Muscle layer of duodenum (tissue), 2 donors: ENCODE measurements around the gene NOP14.

Experiments
- H3K27ac ChIP-seq: one replicate; pipeline ENCODE4 v1.7.0; 2013; ENCODE audit warnings: mild to moderate bottlenecking, low read length
- H3K27me3 ChIP-seq: one replicate; pipeline ENCODE4 v1.7.0; 2013; ENCODE audit warnings: low read depth, mild to moderate bottlenecking, control low read depth, low read length
- H3K36me3 ChIP-seq, 2 donors: one replicate each; pipeline ENCODE4 v1.7.0; 2013; ENCODE audit warnings: low read length in 2 of 2, control low read depth in 1 of 2, mild to moderate bottlenecking in 1 of 2; ENCODE audit not compliant: insufficient read depth in 2 of 2, control insufficient read depth in 1 of 2
- H3K4me1 ChIP-seq, 2 donors: one replicate each; pipeline ENCODE4 v1.7.0; 2013; ENCODE audit warnings: low read length in 2 of 2, mild to moderate bottlenecking in 2 of 2, control low read depth in 1 of 2, moderate library complexity in 1 of 2; ENCODE audit not compliant: insufficient read depth in 2 of 2, control insufficient read depth in 1 of 2
- H3K4me3 ChIP-seq, 2 donors: one replicate each; pipeline ENCODE4 v1.7.0; 2013; ENCODE audit warnings: low read length in 2 of 2, low read depth in 1 of 2, mild to moderate bottlenecking in 1 of 2
- H3K9me3 ChIP-seq, 2 donors: one replicate each; pipeline ENCODE4 v1.7.0; 2013; ENCODE audit warnings: low read length in 2 of 2, control low read depth in 1 of 2, mild to moderate bottlenecking in 1 of 2; ENCODE audit not compliant: control insufficient read depth in 1 of 2
- donor health status: healthy.

NOP14 gene

DNA sequence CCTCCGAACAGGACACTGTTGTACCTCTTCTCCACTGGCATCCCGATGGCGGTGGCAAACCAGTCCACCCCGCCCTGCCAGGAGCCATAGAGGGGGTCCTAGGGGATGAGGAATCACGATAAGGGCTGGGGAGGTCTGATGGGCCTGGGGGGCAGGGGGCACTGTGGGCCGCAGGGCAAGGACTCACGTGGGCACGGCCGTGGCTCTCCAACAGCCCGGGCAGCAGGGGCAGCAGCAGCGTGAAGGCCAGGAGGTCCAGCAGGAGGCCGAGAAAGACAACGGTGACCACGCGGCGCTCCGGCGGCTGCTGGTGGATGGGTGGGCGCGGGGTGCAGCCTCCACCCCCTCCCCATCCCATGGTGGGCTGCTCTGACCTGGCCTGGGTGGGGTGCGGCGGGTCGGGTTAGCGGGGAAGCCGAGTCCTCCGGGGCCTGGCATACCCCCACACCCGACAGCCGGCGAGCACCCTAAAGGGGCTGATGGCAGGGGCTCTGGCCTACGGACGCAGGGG lies 29.6 kb downstream of the NOP14 start:
- H3K27ac ChIP-seq, result no peak overlapping the region
- H3K9me3 ChIP-seq, result no peaks in the 10 kb centered on the region
- no peaks in the 10 kb centered on the region for H3K27me3 ChIP-seq
- peak overlapping the region; percentile 18 to 64 for H3K4me3 ChIP-seq
- H3K36me3 ChIP-seq, result peaks cover 7 to 36% of the 10 kb centered on the region in 2 donors
- H3K4me1 ChIP-seq, result peaks cover 6 to 48% of the 10 kb centered on the region in 2 donors

GRCh38 chr4:2932951-2933565 lies 30.1 kb downstream of the NOP14 start:
- Histone ChIP-seq H3K36me3 (peaks cover 13 to 38% of the 10 kb centered on the region in 2 donors), H3K4me1 (peaks cover 6 to 48% of the 10 kb centered on the region in 2 donors), H3K4me3 (peak overlapping the region; percentile 18 to 64), H3K9me3 (no peaks in the 10 kb centered on the region), H3K27me3 (no peaks in the 10 kb centered on the region), H3K27ac (no peak overlapping the region)

DNA sequence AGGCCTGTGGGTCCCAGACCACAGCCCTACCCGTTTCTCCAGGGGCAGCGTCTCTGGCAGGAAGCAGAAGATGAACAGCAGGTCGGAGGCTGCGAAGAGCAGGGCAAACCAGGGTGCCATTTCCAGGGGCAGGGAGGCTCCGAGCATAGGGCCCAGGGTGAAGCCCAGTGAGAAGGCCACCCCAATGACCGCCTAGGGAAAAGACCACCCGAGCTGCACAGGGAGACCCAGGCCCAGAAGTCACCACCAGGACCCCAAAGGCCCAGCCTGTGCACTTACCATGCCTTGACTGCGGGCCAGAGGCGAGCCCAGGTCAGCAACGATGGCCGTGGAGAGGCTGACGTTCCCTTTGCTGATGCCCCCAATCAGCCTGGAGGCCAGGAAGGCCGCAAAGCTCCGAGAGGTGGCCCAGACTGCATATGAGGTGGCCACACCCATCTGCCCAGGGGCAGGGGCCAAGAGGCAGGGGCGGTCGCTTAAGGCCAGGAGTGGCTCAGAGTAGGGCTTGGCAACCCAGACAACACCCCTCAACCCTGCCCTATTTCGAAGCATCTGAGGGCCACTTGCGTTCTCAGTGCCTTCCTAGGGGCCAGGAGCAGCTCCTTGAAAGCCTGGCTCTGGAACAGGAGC lies 30.8 kb downstream of the NOP14 start:
- Histone ChIP-seq H3K4me3 (peak overlapping the region in 1 of 2 donors; percentile 64), H3K27me3 (no peaks in the 10 kb centered on the region), H3K9me3 (no peaks in the 10 kb centered on the region), H3K27ac (no peak overlapping the region), H3K4me1 (peaks cover 6 to 48% of the 10 kb centered on the region in 2 donors), H3K36me3 (peaks cover 15 to 38% of the 10 kb centered on the region in 2 donors)

- Histone ChIP-seq H3K27me3 (no peaks in the 10 kb centered on the region), H3K36me3 (peaks cover 19 to 38% of the 10 kb centered on the region in 2 donors), H3K9me3 (no peaks in the 10 kb centered on the region), H3K4me1 (peaks cover 6 to 48% of the 10 kb centered on the region in 2 donors), H3K27ac (no peak overlapping the region), H3K4me3 (no peak overlapping the region)
Measured at GRCh38 chr4:2931512-2932301, 31.5 kb downstream of the NOP14 start.

DNA sequence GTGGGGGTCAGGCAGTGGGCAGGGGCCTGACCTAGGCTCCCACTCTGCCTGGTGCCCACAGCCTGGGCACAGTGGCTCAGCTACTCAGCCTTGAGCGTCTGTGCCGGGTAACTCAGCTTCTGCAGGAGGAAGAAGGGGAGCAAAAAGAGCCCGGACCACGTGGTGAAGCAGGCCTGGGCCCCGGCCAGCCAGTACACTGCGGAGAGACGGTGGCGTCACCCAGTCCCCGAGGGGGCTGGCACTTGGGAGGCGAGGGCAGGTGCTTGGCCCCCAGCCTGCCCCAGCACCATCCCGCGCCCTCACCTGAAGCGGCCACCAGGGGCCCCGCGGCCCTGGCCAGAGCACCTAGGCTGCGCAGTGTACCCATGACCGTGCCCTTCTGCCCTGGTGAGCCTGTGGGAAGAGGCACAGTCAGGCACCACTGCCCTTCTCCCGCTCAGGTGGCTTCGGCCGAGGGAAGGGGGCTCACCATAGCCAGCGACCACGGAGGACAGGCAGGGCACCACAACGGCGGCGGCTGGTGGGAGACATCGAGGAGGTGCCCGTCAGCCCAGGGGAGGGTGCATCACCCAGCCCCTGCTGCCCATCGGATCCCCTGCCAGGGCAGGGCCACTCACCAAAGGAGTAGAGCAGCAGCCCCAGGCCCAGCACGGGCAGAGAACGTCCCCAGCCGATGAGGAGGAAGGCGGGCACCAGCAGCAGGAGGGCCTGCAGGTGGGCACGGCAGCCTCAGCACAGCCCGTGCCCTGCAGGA lies 32.3 kb downstream of the NOP14 start:
- no peaks in the 10 kb centered on the region for H3K27me3 ChIP-seq
- no peaks in the 10 kb centered on the region for H3K9me3 ChIP-seq
- H3K4me1 ChIP-seq, result peaks cover 4 to 41% of the 10 kb centered on the region in 2 donors
- peaks cover 26 to 46% of the 10 kb centered on the region in 2 donors for H3K36me3 ChIP-seq
- H3K4me3 ChIP-seq, result no peak overlapping the region
- no peak overlapping the region for H3K27ac ChIP-seq

- Histone ChIP-seq H3K27me3 (no peaks in the 10 kb centered on the region), H3K36me3 (peaks cover 26 to 52% of the 10 kb centered on the region in 2 donors), H3K4me3 (no peak overlapping the region), H3K27ac (no peak overlapping the region), H3K4me1 (peaks cover 0 to 34% of the 10 kb centered on the region in 2 donors), H3K9me3 (no peaks in the 10 kb centered on the region)
Measured at GRCh38 chr4:2930135-2930757, 33.0 kb downstream of the NOP14 start.

DNA sequence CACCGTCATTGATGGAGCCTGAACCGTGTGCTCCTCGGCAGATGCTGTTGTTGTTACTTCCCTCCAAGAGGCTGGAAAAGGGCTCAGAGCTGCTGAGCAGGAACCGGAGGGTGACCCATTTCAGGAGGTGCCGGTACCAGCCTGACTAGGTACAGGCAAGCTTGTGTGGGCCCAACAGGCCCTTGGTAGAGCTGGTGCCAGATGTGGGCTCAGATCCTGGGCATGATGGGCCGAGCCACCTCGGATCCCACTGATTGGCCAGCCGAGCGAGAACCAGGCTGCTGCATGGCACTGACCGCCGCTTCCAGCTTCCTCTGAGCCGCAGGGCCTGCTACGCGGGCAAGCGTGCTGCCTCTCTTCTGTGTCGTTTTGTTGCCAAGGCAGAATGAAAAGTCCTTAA lies 33.7 kb downstream of the NOP14 start:
- no peak overlapping the region for H3K4me3 ChIP-seq
- no peaks in the 10 kb centered on the region for H3K27me3 ChIP-seq
- H3K36me3 ChIP-seq, result peaks cover 28 to 60% of the 10 kb centered on the region in 2 donors
- H3K9me3 ChIP-seq, result no peaks in the 10 kb centered on the region
- H3K4me1 ChIP-seq, result peaks cover 0 to 34% of the 10 kb centered on the region in 2 donors
- H3K27ac ChIP-seq, result no peak overlapping the region

GRCh38 chr4:2928242-2929176 lies 34.7 kb downstream of the NOP14 start:
- no peaks in the 10 kb centered on the region for H3K27me3 ChIP-seq
- no peaks in the 10 kb centered on the region for H3K9me3 ChIP-seq
- H3K27ac ChIP-seq, result no peak overlapping the region
- peaks cover 37 to 69% of the 10 kb centered on the region in 2 donors for H3K36me3 ChIP-seq
- no peak overlapping the region for H3K4me3 ChIP-seq
- peaks cover 0 to 30% of the 10 kb centered on the region in 2 donors for H3K4me1 ChIP-seq

GRCh38 chr4:2927696-2928075 lies 35.5 kb downstream of the NOP14 start:
- no peaks in the 10 kb centered on the region for H3K27me3 ChIP-seq
- H3K4me1 ChIP-seq, result peaks cover 0 to 22% of the 10 kb centered on the region in 2 donors
- no peaks in the 10 kb centered on the region for H3K9me3 ChIP-seq
- no peak overlapping the region for H3K4me3 ChIP-seq
- H3K36me3 ChIP-seq, result peaks cover 40 to 77% of the 10 kb centered on the region in 2 donors
- H3K27ac ChIP-seq, result no peak overlapping the region
